H1 (cell line): ENCODE data around the gene HMHB1. TPM values are rescaled to one million over a fixed set of nuclear protein-coding genes. Genes with fewer than 3 reads are reported as not detected.

ENCODE experiments used
- MAX ChIP-seq: IDR thresholded peaks from 2 replicates; pipeline ENCODE4 v1.6.1; 2012; ENCODE audit warnings: inconsistent platforms
- polyA plus RNA-seq, 7 experiments: library from polyadenylated mRNA; depleted of rRNA in 3 of 7; stranded (reverse) in 5 of 7; unstranded in 2 of 7; fragments of >200 nt in 5 of 7; fragments of 200-250 nt in 2 of 7; gene quantifications; 1 replicate in 5 of 7; 2 replicates in 1 of 7; 4 replicates in 1 of 7; pipeline versions ENCODE4 v1.2.1 to v1.2.3, GENCODE V29; 2011 to 2013; ENCODE audit warnings: missing spikeins in 2 of 7, mixed read lengths in 2 of 7
- total RNA-seq: library from RNA; stranded (reverse); fragmentation: NEBNext Ultra II Directional; extraction: Animal tissue kit (Norgen Biotek cat#: 25700); gene quantifications from 2 replicates; pipeline ENCODE4 v1.2.1, GENCODE V29; 2021

HMHB1 gene
- total and polyA plus RNA-seq, 2 of the 8 experiments (the other 6 are each of a cell fraction or from before 2014, with no cell fraction given), result not detected

GRCh38 chr5:143828710-143829109 lies 16.7 kb downstream of the HMHB1 start (continued):
- TF ChIP-seq MAX, result no peak
